GM12874 (cell line): ENCODE data around the gene GATAD2A.

Experiments used
- CTCF ChIP-seq: IDR thresholded peaks from 2 replicates; pipeline ENCODE4 v1.5.1; 2011; ENCODE audit warnings: low read depth, mild to moderate bottlenecking, control low read depth, low read length, moderate library complexity; ENCODE audit not compliant: insufficient read depth

The GATAD2A gene

GRCh38 chr19:19541616-19542015, 136.1 kb downstream of the GATAD2A start:
- TF ChIP-seq CTCF, result no peak

GRCh38 chr19:19542507-19542906, 137.0 kb downstream of the GATAD2A start:
- no peak for TF ChIP-seq CTCF

- no peak for TF ChIP-seq CTCF
These were observed 137.6 kb downstream of the GATAD2A start for GRCh38 chr19:19543101-19543500.

- TF ChIP-seq CTCF, result no peak
These were observed 138.2 kb downstream of the GATAD2A start for GRCh38 chr19:19543640-19544039.

- no peak for TF ChIP-seq CTCF
These were observed 138.9 kb downstream of the GATAD2A start for GRCh38 chr19:19544257-19544953.

- TF ChIP-seq CTCF, result no peak
These were observed 139.6 kb downstream of the GATAD2A start for GRCh38 chr19:19544954-19545591.

- no peak for TF ChIP-seq CTCF
These were observed 140.2 kb downstream of the GATAD2A start for GRCh38 chr19:19545707-19546106.
